Testis (tissue), 2 donors: ENCODE measurements around the gene GNL2.

ENCODE experiments used
- POLR2A ChIP-seq: fragments of 450-650 bp; IDR thresholded peaks from one replicate; pipeline ENCODE4 v1.6.1; 2017; ENCODE audit warnings: antibody characterized with exemption, mild to moderate bottlenecking, moderate library complexity
- TF ChIP-seq, protein P1 (sequence below), 3 experiments: fragments of 450-650 bp in 2 of 3; fragments of 200-600 bp in 1 of 3; sonication (generic) in 1 of 3; IDR thresholded peaks; one replicate each; pipeline ENCODE4 v1.5.1; 2016 to 2019; ENCODE audit warnings: antibody characterized with exemption in 3 of 3, mild to moderate bottlenecking in 2 of 3, moderate library complexity in 1 of 3

DNA sequence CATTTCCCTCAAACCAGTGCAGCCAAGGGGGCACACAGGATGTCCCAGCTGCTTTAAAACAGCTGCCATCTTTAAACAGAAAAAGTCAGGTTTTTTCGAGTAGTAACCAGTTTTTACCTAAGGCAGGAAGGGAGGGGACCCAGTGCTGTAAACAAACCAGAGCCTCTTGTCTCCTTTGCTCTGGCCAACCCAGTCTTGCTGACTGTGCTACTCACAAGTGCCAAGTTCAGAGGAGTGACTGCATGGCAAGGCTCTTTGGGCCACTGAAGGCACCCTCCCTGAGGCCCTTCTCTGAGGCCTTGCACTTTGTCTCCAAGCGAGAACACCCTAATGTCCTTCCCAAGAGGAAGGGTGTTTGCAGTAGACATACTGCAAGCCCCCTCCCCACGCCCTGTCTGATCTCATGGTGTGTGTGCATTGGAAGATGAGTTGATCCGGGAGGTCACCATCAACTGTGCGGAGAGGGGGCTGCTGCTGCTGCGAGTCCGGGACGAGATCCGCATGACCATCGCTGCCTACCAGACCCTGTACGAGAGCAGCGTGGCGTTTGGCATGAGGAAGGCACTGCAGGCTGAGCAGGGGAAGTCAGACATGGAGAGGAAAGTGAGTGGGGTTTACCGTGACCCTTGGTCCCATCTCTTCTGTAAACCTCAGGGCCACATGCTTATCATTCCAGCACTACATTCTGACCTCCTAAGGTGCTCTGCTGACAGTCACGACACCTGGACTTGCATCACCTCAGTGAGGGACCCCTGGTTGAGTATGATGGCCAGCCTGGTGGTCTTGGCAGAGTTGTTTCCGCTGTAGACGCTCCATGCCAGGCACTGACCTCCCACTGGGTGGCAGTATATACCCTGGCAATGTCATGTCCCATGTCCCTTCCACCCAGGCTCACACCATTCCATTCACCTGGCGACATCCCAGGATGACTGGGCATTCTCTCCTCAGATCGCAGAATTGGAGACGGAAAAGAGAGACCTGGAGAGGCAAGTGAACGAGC lies 34.3 kb downstream of the GNL2 start:
- TF ChIP-seq, protein P1, sequence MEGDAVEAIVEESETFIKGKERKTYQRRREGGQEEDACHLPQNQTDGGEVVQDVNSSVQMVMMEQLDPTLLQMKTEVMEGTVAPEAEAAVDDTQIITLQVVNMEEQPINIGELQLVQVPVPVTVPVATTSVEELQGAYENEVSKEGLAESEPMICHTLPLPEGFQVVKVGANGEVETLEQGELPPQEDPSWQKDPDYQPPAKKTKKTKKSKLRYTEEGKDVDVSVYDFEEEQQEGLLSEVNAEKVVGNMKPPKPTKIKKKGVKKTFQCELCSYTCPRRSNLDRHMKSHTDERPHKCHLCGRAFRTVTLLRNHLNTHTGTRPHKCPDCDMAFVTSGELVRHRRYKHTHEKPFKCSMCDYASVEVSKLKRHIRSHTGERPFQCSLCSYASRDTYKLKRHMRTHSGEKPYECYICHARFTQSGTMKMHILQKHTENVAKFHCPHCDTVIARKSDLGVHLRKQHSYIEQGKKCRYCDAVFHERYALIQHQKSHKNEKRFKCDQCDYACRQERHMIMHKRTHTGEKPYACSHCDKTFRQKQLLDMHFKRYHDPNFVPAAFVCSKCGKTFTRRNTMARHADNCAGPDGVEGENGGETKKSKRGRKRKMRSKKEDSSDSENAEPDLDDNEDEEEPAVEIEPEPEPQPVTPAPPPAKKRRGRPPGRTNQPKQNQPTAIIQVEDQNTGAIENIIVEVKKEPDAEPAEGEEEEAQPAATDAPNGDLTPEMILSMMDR (IDR thresholded peaks at IDR 0.05), result peak in 2 of 3 experiments; percentile 20 to 35
- no peak for TF ChIP-seq POLR2A
